ENCODE results near the gene KIRREL3.

KIRREL3 gene

DNA sequence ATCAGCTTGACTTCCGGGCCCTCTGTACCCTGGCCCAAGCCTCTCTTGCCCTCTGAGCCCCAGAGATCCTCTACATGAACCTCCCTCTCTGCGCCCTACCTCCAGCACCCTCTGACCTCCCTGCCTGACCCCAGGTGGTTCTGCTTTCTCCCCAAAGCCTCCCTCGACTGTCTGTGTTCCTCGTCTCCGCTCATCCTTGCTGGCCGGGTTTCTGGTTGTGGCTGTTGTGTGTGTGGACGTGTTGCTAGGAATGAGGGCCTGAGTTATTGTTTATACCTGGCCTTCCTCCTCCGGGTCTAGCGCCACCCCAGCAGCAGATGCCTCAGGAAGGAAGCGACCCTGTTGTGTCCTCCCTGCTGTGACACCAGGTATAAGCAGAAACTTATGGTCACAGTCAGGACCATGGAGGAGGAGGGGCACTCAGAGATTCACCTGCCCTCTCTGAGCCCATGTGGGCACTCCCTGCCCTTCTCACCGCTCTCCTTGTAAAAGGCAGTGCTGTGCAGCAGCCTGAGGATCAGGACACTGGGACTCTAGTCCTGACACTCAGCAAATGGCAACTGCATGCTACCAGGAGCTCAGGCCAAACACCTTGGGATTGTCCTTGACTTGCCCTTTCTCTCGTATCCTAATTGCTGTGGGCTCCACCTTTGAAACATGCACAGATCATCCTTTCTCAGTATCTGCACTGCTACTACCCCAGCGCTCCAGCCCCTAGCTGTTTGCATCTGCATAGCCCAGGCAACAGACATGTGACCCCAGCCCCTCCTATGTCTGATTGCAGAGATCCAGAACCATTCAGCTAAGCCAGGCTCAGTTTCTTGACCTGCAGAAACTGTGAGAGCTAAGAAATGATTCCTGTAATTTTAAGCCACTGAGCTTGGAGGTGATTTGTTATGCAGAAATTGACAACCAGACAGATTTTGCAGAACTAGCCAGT lies 505.0 kb downstream of the KIRREL3 start:
- TF ChIP-seq, protein P1, sequence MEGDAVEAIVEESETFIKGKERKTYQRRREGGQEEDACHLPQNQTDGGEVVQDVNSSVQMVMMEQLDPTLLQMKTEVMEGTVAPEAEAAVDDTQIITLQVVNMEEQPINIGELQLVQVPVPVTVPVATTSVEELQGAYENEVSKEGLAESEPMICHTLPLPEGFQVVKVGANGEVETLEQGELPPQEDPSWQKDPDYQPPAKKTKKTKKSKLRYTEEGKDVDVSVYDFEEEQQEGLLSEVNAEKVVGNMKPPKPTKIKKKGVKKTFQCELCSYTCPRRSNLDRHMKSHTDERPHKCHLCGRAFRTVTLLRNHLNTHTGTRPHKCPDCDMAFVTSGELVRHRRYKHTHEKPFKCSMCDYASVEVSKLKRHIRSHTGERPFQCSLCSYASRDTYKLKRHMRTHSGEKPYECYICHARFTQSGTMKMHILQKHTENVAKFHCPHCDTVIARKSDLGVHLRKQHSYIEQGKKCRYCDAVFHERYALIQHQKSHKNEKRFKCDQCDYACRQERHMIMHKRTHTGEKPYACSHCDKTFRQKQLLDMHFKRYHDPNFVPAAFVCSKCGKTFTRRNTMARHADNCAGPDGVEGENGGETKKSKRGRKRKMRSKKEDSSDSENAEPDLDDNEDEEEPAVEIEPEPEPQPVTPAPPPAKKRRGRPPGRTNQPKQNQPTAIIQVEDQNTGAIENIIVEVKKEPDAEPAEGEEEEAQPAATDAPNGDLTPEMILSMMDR (IDR thresholded peaks at IDR 0.05; ENCODE audit: control insufficient read depth, insufficient read depth, low read depth, low read length, missing control alignments): no peak
- no peak for DNase-seq (ENCODE audit: low read depth)
- H3K4me3 ChIP-seq (ENCODE audit: control insufficient read depth, low read depth, low read length): no peak overlapping the region

DNA sequence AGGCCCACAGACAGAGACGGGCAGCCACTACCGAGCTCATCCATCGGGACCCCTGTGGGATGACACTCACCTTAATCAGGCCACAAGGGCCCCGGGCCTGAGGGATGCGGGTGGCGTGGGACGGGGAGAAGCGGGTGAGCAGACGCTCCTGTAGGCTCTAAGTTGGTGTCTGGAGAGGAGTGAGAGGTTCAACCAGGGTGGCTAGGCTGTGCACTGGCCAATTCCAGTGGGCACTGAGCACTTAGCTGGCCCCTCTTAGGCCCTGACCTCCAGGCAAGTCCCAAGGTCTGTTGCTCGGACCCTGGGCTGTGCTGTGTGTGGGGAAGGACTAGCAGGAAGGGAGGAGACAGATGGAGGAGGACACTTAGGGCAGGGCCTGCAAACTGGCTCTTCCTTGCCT lies 505.7 kb downstream of the KIRREL3 start:
- TF ChIP-seq, protein P1 (IDR thresholded peaks at IDR 0.05; ENCODE audit: control insufficient read depth, insufficient read depth, low read depth, low read length, missing control alignments): no peak
- no peak overlapping the region for H3K4me3 ChIP-seq (ENCODE audit: control insufficient read depth, low read depth, low read length)
- DNase-seq (ENCODE audit: low read depth): no peak

DNA sequence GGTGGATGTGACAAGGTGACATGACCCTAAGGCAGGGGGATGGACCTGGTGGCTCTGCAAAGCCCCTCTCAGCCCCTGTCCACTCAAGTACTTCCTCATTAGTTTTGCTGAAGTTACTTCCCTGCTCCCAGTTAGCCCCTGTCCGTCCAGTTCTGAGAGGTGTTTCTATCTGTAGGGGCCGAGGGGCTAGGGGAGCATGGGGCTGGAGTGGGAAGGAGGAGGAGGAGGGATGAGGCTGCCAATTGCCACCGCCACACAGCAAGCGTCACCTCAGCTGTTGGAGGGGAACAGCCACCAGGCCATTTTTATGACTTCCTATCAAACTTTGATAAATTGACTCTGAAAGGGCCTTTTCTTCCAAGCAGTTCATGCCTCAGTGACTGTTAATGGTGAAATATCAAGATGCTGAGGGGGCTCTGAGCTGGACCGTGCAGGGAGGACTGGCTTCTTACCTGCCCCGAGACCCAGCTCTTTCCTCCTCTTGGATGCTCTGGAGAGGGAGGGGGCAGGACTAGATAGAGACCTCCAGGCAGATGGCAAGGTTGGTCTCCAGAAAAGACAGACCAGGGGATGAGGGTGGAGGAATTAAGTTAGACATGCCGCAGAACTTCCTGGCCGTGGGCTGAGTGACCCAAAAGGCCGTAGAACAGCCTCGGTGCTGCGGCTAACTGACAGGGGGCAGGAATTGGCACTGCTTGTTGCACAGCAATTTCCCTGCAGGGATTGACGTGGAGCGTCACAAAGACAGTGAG lies 508.1 kb downstream of the KIRREL3 start:
- TF ChIP-seq, protein P1 (IDR thresholded peaks at IDR 0.05; ENCODE audit: control insufficient read depth, insufficient read depth, low read depth, low read length, missing control alignments): no peak
- no peak overlapping the region for H3K4me3 ChIP-seq (ENCODE audit: control insufficient read depth, low read depth, low read length)
- no peak for DNase-seq (ENCODE audit: low read depth)

DNA sequence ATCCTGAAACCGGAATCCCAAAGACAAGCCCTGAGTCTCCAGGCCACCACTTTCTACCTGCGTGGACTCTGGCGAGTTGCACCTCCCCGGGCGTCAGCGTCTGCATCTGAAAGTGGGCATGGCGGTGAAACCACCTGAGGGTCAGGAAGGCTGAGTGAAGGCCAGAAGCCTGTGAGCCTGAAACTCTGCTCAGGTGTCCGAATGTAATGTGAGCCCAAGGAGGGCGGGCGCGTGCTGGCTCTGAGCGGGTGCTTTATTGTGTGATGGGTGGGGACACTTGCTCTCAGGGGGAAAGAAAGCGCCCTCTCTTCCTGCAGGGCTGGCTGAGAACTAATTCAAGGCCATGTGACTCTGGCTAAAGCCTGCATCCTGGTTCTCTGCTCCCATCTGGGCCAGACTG lies 509.5 kb downstream of the KIRREL3 start:
- no peak for DNase-seq (ENCODE audit: low read depth)
- TF ChIP-seq, protein P1 (IDR thresholded peaks at IDR 0.05; ENCODE audit: control insufficient read depth, insufficient read depth, low read depth, low read length, missing control alignments): no peak
- no peak overlapping the region for H3K4me3 ChIP-seq (ENCODE audit: control insufficient read depth, low read depth, low read length)

DNA sequence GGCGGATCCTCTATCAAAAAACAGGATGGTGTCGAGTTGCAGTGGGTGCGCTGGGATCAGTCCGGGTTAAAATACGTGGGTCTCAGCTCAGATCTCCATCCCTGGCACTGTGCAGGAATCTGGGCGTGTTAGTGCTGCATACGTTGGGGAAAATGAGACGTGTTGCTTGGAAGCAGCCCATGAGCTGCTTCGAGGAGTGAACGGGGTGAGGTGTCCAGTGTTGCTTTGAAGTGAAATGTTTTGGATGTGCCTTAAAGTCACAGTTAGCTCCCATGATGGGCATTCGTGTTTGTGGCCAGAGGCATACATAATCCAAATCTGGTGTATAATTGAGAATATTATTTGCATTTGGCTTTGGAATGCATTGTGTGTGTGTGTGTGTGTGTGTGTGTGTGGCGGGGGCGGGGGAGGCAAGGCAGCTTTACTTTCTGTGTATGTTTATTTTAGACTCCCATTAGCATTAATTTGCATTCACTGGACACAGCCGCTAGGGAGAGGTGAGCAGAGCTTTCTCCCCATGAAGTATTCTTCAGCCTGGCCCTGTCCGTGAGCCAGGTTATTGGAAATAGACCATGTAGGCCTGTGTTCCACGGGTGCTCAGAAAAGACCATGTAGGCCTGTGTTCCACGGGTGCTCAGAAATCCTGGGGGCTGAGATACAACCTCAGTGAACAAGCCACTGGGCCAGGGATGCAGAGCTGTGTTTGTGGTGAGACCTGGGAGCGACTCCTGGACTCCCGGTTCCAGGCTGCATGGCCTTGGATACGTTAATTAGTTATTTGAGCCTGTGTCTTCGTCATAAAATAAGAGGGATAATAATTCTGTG lies 510.5 kb downstream of the KIRREL3 start:
- TF ChIP-seq, protein P1 (IDR thresholded peaks at IDR 0.05; ENCODE audit: control insufficient read depth, insufficient read depth, low read depth, low read length, missing control alignments): no peak
- DNase-seq (ENCODE audit: low read depth): no peak

More for the DNA sequence above, 510.5 kb downstream of the KIRREL3 start:
- H3K4me3 ChIP-seq (ENCODE audit: control insufficient read depth, low read depth, low read length): no peak overlapping the region
